ENCODE data around the gene ADAMTS9. TPM values are rescaled to one million over a fixed set of nuclear protein-coding genes. Genes with fewer than 3 reads are reported as not detected.

Gene ADAMTS9
- total RNA-seq, 1 donor from 2014 or later = 47.7 TPM

DNA sequence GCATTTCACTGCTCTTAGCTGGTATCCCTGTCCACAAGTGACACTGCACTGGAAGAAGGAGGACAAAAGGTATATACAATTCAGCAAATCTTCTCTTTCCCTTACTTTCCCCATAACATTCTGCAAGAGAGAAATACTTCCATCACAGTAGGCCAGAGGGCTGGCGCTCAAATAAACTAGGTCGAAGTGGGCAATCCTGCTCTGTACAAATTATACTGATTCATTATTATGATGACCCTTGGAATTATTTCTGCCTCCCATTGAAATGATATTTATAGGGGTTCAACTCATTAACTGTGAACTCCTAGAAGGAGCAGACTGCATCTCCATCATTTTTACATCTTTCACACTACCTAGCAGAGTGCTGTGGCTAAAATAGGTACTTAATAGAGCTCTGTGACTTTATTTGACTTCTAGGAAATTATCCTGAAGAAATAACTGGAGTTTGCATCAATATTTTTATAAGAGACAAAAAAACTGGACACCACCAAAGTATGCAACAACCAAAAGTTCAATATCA is 80.7 kb downstream of the ADAMTS9 start:
- no peak for TF ChIP-seq EZH2 (IDR thresholded peaks at IDR 0.05)
- no peak for TF ChIP-seq EZH2phosphoT487 (IDR thresholded peaks at IDR 0.05)
- TF ChIP-seq, protein P1, sequence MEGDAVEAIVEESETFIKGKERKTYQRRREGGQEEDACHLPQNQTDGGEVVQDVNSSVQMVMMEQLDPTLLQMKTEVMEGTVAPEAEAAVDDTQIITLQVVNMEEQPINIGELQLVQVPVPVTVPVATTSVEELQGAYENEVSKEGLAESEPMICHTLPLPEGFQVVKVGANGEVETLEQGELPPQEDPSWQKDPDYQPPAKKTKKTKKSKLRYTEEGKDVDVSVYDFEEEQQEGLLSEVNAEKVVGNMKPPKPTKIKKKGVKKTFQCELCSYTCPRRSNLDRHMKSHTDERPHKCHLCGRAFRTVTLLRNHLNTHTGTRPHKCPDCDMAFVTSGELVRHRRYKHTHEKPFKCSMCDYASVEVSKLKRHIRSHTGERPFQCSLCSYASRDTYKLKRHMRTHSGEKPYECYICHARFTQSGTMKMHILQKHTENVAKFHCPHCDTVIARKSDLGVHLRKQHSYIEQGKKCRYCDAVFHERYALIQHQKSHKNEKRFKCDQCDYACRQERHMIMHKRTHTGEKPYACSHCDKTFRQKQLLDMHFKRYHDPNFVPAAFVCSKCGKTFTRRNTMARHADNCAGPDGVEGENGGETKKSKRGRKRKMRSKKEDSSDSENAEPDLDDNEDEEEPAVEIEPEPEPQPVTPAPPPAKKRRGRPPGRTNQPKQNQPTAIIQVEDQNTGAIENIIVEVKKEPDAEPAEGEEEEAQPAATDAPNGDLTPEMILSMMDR (IDR thresholded peaks at IDR 0.05) = no peak
- Histone ChIP-seq H2AFZ (replicated peaks) (no peak overlapping the region), H3K9ac (no peak overlapping the region), H3K27me3 (no peaks in the 10 kb centered on the region), H3K4me3 (no peak overlapping the region), H3F3A (ENCODE audit: low read depth) (no peaks in the 10 kb centered on the region), H3K4me1 (no peaks in the 10 kb centered on the region), H3K36me3 (no peaks in the 10 kb centered on the region), H3K79me2 (ENCODE audit: low read depth) (no peaks in the 10 kb centered on the region), H3K9me3 (ENCODE audit: low read depth) (no peaks in the 10 kb centered on the region), H3K27ac (no peak overlapping the region), H3K4me2 (no peak overlapping the region), H4K20me1 (ENCODE audit: low read depth) (no peaks in the 10 kb centered on the region)
- no peak for DNase-seq (ENCODE audit: low spot score)
- Mint-ChIP-seq H3K9me3 (no peaks in the 10 kb centered on the region), H3K27me3 (ENCODE audit: insufficient read depth, low read depth) (no peaks in the 10 kb centered on the region), H3K4me1 (peaks cover 3% of the 10 kb centered on the region), H3K36me3 (peaks cover 71% of the 10 kb centered on the region), H3K4me3 (no peak overlapping the region), H3K27ac (no peak overlapping the region)

DNA sequence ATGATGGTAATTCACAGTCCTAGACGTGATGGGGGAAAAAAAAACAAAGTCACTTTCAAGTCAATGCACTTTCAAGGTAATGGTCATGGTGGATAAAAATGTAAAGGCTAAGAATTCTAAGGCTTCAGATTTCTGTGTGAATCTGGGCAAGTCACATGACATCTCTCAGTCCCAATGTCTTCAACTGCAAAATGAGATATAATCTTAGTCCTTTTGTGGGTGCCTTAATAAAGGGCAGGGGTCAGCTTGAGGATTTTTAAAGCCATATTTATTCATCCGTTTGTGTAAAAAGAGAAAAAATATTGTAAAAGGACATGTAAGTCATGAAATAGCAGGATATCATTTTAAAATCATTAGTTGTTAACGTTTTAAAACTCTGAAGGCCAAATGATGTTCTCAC is 83.5 kb downstream of the ADAMTS9 start:
- peaks cover 23% of the 10 kb centered on the region for H3F3A ChIP-seq (ENCODE audit: low read depth)
- no peak overlapping the region for H3K27ac ChIP-seq
- TF ChIP-seq EZH2 (IDR thresholded peaks at IDR 0.05) (no peak), EZH2phosphoT487 (IDR thresholded peaks at IDR 0.05) (no peak)
- TF ChIP-seq, protein P1 (IDR thresholded peaks at IDR 0.05) = no peak
- no peaks in the 10 kb centered on the region for H3K36me3 ChIP-seq
- H3K4me2 ChIP-seq = no peak overlapping the region
- H3K4me3 ChIP-seq = no peak overlapping the region
- H3K27me3 ChIP-seq = no peaks in the 10 kb centered on the region
- H3K4me1 ChIP-seq = peaks cover 23% of the 10 kb centered on the region
- H4K20me1 ChIP-seq (ENCODE audit: low read depth) = no peaks in the 10 kb centered on the region
- Mint-ChIP-seq H3K4me1 (peaks cover 12% of the 10 kb centered on the region), H3K9me3 (no peaks in the 10 kb centered on the region), H3K27ac (no peak overlapping the region), H3K27me3 (ENCODE audit: insufficient read depth, low read depth) (no peaks in the 10 kb centered on the region), H3K36me3 (peaks cover 65% of the 10 kb centered on the region), H3K4me3 (no peak overlapping the region)
- H2AFZ ChIP-seq (replicated peaks) = no peak overlapping the region
- H3K9ac ChIP-seq = no peak overlapping the region
- no peaks in the 10 kb centered on the region for H3K9me3 ChIP-seq (ENCODE audit: low read depth)
- no peaks in the 10 kb centered on the region for H3K79me2 ChIP-seq (ENCODE audit: low read depth)
- no peak for DNase-seq (ENCODE audit: low spot score)

DNA sequence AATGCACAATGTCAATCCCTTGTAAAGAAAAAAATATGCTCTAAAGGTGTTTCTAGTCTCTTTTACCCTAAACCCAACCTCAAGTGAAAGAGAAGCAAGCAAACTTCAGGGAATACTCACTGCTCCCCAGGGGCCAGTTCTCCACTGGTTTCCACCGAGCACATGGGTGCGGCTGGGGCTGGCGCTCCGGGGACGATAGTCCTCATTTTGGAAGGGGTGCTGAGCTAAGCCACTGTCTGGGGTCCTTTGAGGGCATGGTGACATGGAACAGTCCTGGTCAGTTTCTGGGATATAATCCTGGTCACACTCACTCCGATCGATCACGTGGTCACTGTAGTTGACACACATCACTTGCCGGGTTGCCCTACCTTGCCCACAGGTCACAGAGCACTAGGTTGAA is 86.0 kb downstream of the ADAMTS9 start:
- Histone ChIP-seq H3K9ac (no peak overlapping the region), H3K27ac (no peak overlapping the region), H3K4me1 (peaks cover 37% of the 10 kb centered on the region), H3K4me3 (no peak overlapping the region), H4K20me1 (ENCODE audit: low read depth) (no peaks in the 10 kb centered on the region), H3K36me3 (peaks cover under 1% of the 10 kb centered on the region), H3K27me3 (no peaks in the 10 kb centered on the region), H3F3A (ENCODE audit: low read depth) (peaks cover 29% of the 10 kb centered on the region), H3K4me2 (no peak overlapping the region), H2AFZ (replicated peaks) (no peak overlapping the region), H3K9me3 (ENCODE audit: low read depth) (no peaks in the 10 kb centered on the region), H3K79me2 (ENCODE audit: low read depth) (no peaks in the 10 kb centered on the region)
- Mint-ChIP-seq H3K4me1 (peaks cover 12% of the 10 kb centered on the region), H3K36me3 (peaks cover 59% of the 10 kb centered on the region), H3K4me3 (no peak overlapping the region), H3K9me3 (no peaks in the 10 kb centered on the region), H3K27me3 (ENCODE audit: insufficient read depth, low read depth) (no peaks in the 10 kb centered on the region), H3K27ac (no peak overlapping the region)
- no peak for TF ChIP-seq EZH2 (IDR thresholded peaks at IDR 0.05)
- no peak for TF ChIP-seq EZH2phosphoT487 (IDR thresholded peaks at IDR 0.05)
- TF ChIP-seq, protein P1 (IDR thresholded peaks at IDR 0.05) = no peak
- no peak for DNase-seq (ENCODE audit: low spot score)

All from neural progenitor cell (in vitro differentiated cells).